ENCODE data around the gene NOVA2.
A peak's percentile ranks its signal among the peaks of the same experiment; 100 is the strongest.

NOVA2 gene

GRCh38 chr19:45960595-45961235 is 12.9 kb downstream of the NOVA2 start:
- no peak for TF ChIP-seq CTCF (IDR thresholded peaks at IDR 0.05; ENCODE audit: insufficient read depth, missing control alignments)
- DNase-seq (ENCODE audit: insufficient read length, low spot score) (no peak), FAIRE-seq (no peak)

- DNase-seq (ENCODE audit: insufficient read length, low spot score) (peak; percentile 62), FAIRE-seq (no peak)
- no peak for TF ChIP-seq CTCF (IDR thresholded peaks at IDR 0.05; ENCODE audit: insufficient read depth, missing control alignments)
Observed at GRCh38 chr19:45959517-45960025, 14.1 kb downstream of the NOVA2 start.

GRCh38 chr19:45958769-45959516 is 14.7 kb downstream of the NOVA2 start:
- FAIRE-seq (no peak), DNase-seq (ENCODE audit: insufficient read length, low spot score) (no peak)
- no peak for TF ChIP-seq CTCF (IDR thresholded peaks at IDR 0.05; ENCODE audit: insufficient read depth, missing control alignments)

- no peak for TF ChIP-seq CTCF (IDR thresholded peaks at IDR 0.05; ENCODE audit: insufficient read depth, missing control alignments)
- peak; percentile 16 for FAIRE-seq
- DNase-seq (ENCODE audit: insufficient read length, low spot score) = no peak
Observed at GRCh38 chr19:45958320-45958719, 15.3 kb downstream of the NOVA2 start.

- no peak for TF ChIP-seq CTCF (IDR thresholded peaks at IDR 0.05; ENCODE audit: insufficient read depth, missing control alignments)
- no peak for DNase-seq (ENCODE audit: insufficient read length, low spot score)
- FAIRE-seq = no peak
Observed at GRCh38 chr19:45955905-45956608, 17.6 kb downstream of the NOVA2 start.

- no peak for DNase-seq (ENCODE audit: insufficient read length, low spot score)
- no peak for TF ChIP-seq CTCF (IDR thresholded peaks at IDR 0.05; ENCODE audit: insufficient read depth, missing control alignments)
- FAIRE-seq = no peak
Observed at GRCh38 chr19:45954156-45954555, 19.5 kb downstream of the NOVA2 start.

Measured in D721Med (cell line).